Measurements from ENCODE around the gene C12orf54.

GRCh38 chr12:48482198-48482597 lies at the start of gene C12orf54:
- TF ChIP-seq CTCF (IDR thresholded peaks at IDR 0.05) (no peak), POLR2A (IDR thresholded peaks at IDR 0.05) (no peak), POLR2AphosphoS5 (IDR thresholded peaks at IDR 0.05) (no peak)

Data from sigmoid colon (tissue), 4 donors.